GM18498 (cell line): ENCODE results near the gene LMO7.
"Not testable (repeated sequence)": the region's sequence is repeated elsewhere in the genome, so short reads cannot be mapped to it uniquely, and the experiment has no call there.

Experiments
- ATAC-seq: cut with Tn5 transposase; IDR thresholded peaks from one replicate; pipeline ENCODE4 v1.9.1; 2021; ENCODE audit warnings: mild to moderate bottlenecking, moderate library complexity; ENCODE audit not compliant: unreplicated experiment

The LMO7 gene

GRCh38 chr13:75739244-75739868, 103.2 kb downstream of the LMO7 start:
- peak; percentile 66 for ATAC-seq

GRCh38 chr13:75740031-75740430, 103.9 kb downstream of the LMO7 start:
- no peak for ATAC-seq

DNA sequence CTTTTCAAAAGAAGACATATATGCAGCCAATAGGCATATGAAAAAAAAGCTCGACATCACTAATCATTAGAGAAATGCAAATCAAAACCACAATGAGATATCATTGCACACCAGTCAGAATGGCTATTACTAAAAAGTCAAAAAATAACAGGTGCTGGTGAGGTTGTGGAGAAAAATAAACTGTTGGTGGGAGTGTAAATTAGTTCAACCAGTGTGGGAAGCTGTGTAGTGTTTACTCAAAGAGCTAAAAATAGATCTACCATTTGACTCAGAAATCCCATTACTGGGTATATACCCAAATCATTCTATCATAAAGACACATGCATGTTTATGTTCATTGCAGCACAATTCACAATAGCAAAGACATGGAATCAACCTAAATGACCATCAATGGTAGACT, 106.9 kb downstream of the LMO7 start:
- not testable (repeated sequence) for ATAC-seq

DNA sequence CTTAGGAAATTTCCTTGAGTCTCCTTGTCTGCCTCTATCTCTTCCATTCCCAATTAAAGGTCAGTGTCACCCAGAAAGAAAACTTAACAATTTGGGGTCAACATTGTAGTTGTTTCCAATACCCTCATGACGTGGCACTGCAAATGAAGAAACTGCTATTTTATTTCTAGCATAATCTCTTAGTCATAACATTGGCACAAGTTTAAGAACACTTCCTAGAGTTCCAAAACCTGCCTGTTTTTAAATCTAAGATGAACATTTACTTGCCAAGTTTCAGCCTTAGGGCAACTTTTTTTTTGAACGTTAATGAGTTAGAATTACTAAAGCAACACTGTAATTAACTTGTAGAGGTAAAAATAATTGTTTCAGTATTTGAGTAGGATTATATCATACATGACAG, 108.0 kb downstream of the LMO7 start:
- ATAC-seq = no peak

DNA sequence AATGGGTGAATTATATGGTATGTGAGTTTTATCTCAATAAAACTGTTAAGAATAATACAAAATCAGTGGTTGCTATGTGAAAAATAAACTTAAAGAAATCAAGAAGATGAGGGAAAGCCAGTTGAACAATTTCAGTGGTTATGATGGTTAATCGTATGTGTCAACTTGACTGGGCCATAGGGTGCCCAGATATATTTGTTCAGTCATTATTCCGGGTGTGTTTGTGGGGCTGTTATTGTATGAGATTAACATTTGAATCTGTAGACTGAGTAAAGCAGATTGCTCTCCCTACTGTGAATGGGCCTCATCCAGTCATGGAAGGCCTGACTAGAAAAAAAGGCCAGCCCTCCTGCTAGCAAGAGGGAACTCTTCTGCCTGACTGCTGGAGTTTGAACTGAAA, 109.3 kb downstream of the LMO7 start:
- ATAC-seq = no peak

DNA sequence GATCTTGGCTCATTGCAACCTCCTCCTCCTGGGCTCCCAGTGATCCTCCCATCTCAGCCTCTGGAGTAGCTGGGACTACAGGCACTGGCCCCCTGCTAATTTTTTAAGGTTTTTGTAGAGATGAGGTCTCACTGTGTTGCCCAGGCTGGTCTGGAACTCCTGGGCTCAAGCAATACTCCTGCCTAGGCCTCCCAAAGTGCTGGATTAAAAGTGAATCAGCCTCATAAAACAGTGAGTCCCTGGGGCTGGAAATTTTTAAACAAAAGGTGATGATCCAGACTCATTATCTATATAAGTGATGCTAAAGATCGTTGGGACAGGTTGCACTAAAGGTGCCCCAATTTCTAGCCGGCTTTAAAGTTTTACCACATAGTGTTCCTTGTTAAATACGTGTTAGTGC, 112.7 kb downstream of the LMO7 start:
- no peak for ATAC-seq

GRCh38 chr13:75749407-75749806, 113.3 kb downstream of the LMO7 start:
- ATAC-seq = no peak

DNA sequence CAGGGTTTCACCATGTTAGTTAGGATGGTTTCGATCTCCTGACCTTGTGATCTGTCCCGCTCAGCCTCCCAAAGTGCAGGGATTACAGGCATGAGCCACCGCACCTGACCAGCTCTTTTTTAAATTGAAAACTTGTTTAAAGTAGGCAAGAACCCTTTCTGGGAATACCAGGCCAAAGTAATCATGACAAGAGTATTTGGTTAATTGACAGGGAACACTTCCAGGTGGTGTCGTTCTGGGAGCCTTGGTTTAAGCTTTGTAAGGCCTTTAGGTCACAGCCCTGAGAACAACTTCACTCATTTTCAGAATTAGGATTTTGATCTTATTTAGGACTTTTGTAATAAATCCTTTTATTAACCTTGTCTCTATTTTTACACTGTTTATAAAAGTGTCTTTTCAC, 115.2 kb downstream of the LMO7 start:
- ATAC-seq = no peak

DNA sequence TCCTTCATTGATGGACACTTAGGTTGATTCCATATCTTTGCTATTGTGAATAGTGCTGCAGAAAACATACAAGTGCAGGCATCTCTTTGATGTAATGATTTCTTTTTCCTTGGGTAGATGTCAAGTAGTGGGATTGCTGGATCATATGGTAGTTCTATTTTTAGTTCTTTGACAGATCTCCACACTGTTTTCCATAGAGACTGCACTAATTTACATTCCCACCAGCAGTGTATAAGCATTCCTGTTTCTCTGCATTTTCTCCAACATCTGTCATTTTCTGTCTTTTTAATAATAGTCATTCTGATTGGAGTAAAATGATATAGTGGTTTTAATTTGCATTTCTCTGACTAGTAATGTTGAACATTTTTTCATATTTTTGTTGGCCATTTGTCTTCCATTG, 116.7 kb downstream of the LMO7 start:
- no peak for ATAC-seq

GRCh38 chr13:75754936-75755335, 118.8 kb downstream of the LMO7 start:
- no peak for ATAC-seq

- no peak for ATAC-seq
These were observed 121.2 kb downstream of the LMO7 start for GRCh38 chr13:75757336-75757735.

DNA sequence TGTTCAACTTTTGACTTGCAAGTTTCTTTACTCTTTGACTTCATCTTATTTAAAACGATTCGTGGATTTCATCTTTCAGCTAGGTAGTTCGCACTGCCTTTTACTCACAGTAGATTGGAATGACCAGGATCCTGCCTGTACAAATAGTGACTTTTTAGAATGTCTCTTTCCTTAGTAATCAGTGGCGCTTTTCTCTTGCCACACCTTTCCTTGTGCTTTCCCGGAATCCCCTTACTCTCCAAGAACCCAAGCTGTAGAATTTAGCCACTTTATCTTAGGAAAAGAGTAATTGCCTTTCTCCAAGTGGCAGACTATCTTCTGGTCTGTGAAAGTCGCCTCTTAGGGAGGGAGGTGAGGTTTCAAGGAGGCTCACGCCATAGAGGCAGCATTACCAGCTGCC, 123.4 kb downstream of the LMO7 start:
- ATAC-seq = no peak

GRCh38 chr13:75760131-75761021, 124.2 kb downstream of the LMO7 start:
- ATAC-seq = peak; percentile 37

GRCh38 chr13:75761369-75761768, 125.2 kb downstream of the LMO7 start:
- ATAC-seq = peak; percentile 27

GRCh38 chr13:75762076-75762937, 126.2 kb downstream of the LMO7 start:
- peak; percentile 98 for ATAC-seq

DNA sequence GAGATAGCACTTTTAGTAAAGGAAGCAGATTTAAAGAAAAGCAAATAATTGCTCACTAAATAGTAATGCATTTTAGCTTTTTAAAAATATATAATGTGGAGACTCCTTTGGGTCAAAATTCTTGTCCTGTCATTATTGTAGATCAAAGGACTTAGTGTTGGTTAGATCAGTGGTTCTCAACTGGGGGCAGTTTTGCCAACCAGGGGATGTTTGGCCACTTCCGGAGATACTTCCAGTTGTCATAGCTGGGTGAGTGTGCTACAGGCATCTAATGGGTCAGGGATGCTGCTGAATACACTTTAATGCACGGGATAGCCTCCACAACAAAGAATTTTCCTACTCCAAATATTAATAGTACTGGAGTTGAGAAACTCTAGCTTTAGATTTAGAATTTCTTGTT, 126.8 kb downstream of the LMO7 start:
- ATAC-seq = peak; percentile 18

DNA sequence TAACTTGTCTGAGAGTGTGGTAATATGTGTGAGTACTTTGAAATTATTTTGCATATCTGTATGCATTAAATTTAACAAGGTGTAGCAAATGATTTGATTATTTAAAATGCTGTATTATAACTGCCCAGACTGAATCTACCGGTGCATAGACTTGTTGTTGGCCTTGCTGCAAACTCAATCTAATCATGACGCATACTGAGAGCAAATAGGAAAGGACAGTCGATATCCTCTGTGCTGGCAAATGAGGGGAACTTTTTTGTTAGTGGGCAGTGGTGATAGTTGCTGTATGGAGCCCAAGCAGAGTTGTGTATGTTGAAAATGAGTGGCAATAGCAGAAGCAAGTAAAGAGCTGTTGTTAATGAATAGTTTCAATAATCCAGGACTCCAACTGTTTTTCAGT, 127.4 kb downstream of the LMO7 start:
- ATAC-seq = no peak

DNA sequence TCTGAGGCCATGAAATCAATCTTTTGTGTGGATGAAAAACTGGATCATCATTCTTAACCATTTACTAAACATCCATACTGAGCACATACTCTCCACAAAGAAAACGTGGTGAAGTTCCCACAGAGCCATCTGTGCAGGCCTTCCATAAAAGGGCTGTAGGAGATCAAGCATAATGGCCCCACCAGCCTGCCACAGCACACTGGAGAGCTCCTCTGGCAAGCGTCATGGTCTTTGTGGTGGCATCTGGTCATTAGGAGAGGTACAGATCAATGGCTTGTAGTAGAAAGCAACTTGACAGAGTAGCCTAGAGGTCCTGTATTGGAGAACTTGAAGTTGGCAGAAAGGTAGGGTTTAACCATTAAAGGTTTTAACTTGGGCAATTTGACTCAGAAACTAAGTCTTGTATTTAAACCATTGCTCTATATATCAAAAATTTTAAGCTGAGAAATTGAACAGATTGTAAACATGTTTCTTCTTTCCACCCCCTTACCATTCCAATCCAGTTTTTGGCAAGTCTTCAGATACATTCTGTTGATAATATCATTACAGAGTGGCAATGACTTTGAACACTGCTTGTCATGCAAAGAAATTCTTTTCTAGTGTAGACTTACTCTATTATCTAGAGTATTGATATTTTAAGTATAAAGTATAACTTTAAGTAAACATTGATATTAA, 128.3 kb downstream of the LMO7 start:
- no peak for ATAC-seq

DNA sequence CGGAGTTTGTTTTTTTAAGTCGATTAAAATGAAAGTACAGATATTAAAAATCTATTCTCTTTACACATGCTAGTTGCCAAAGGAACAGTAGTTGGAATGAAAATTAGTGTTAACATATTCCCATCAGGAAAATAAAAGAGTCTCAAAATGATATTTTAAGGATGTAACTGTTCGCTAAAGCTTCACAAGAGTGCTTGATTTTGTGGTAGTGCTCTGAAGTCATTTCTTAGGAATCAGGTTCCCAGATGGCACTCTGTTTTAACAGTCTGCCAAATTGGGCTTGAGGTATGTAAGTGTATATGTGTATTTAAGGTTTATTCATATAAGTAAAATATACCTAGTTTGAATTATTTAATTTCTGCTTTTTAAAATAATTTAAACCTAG, 128.8 kb downstream of the LMO7 start:
- no peak for ATAC-seq

GRCh38 chr13:75766636-75767035, 130.5 kb downstream of the LMO7 start:
- ATAC-seq = no peak
